GM18858 (cell line): ENCODE measurements around the gene PERCC1.
"Not testable (repeated sequence)": the region's sequence is repeated elsewhere in the genome, so short reads cannot be mapped to it uniquely, and the experiment has no call there.

Experiments used
- ATAC-seq: cut with Tn5 transposase; IDR thresholded peaks from one replicate; pipeline ENCODE4 v1.9.1; 2021; ENCODE audit not compliant: unreplicated experiment

PERCC1 gene

DNA sequence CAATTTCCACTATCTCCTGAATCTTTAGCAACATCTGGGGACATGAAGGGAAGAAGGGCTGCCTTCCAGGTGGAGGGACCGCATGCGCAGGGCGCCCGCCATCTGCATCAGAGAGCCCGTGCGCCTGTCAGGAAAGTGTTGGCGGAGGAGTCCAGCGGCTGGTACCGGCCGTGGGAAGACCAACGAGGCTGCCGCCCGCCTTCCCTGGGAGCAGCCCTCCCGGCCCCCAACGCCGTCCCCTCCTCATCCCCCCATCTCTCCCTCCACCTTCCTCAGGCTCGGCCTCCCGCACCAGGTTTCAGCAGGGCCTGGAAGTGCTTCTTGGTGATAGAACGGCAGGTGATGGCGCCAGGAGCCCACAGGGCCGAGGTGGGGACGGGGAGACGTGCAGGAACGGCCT lies 35.2 kb downstream of the PERCC1 start:
- ATAC-seq = no peak

GRCh38 chr16:1466968-1467521 lies 36.2 kb downstream of the PERCC1 start:
- ATAC-seq = no peak

DNA sequence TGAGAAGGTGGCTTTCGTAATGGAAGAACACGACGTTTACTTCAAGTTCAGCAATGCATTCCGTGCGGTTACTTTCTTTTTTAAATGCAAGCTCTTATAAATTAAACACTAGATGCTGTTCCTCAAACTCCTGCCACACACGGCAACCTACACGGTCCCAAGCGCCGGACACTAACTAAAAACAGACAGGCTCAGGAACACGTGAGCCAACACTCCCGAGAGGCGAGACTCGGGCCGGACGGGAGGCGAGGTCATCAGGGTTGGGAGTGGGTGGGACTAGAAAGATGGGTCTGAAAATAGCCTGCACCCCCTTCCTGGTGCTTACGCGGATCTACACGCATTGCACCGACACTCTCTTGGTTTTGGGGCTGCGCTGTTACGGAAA lies 37.5 kb downstream of the PERCC1 start:
- no peak for ATAC-seq

GRCh38 chr16:1469141-1469540 lies 38.3 kb downstream of the PERCC1 start:
- not testable (repeated sequence) for ATAC-seq

DNA sequence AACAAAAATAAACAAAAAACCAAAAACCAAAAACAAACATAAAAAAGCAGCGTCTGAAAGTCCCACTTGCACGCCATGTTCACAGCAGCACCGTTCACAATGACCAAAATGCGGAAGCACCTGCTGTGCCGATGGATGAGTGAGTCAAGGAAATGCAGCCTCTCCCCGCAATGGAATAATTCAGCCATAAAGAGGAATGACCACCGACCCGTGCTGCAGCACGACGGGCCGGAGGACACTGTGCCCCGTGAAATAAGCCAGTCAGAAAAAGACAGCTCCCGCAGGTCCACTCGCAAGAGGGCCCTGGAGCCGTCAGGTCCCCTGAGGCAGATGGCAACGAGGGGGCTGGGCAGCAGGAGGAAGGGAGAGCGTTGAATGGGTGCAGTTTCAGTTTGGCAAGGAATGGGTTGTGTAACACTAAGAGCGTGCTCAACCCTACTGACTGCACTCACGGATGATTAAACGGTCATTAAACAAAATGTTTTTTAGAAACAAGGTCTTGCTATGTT lies 38.9 kb downstream of the PERCC1 start:
- no peak for ATAC-seq

- no peak for ATAC-seq
Observed at GRCh38 chr16:1470481-1471251, 39.8 kb downstream of the PERCC1 start.

DNA sequence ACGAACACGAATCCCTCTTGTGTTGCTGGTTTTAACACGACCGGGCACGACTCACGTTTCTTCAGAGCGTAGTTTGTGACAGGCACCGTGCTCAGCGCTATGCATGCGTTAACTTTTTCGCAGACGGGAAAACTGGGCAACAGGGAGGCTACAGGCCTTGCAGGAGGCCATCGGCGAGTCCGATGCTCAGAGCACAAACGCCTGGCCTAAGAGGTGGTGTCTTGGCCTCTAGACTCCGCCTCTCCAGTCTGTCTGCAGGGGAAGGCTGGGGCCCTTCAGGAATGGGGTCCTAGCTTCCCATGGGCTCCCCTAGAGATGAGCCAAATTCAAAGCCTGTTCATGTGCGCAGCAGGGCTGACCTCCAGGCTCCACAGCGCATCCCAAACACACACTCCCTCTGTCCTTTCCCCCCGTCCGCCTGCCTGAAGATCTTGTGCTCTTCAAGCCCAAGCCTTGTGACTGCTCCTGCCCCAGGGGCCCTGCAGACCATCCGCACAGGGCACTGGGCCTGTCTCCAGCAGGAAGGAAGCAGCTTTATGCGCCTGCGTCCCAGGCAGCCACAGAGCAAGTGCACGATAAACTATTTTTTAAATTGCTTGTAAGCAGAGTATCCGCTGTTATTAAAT lies 40.8 kb downstream of the PERCC1 start:
- ATAC-seq = no peak

GRCh38 chr16:1472974-1473373 lies 42.1 kb downstream of the PERCC1 start:
- no peak for ATAC-seq

DNA sequence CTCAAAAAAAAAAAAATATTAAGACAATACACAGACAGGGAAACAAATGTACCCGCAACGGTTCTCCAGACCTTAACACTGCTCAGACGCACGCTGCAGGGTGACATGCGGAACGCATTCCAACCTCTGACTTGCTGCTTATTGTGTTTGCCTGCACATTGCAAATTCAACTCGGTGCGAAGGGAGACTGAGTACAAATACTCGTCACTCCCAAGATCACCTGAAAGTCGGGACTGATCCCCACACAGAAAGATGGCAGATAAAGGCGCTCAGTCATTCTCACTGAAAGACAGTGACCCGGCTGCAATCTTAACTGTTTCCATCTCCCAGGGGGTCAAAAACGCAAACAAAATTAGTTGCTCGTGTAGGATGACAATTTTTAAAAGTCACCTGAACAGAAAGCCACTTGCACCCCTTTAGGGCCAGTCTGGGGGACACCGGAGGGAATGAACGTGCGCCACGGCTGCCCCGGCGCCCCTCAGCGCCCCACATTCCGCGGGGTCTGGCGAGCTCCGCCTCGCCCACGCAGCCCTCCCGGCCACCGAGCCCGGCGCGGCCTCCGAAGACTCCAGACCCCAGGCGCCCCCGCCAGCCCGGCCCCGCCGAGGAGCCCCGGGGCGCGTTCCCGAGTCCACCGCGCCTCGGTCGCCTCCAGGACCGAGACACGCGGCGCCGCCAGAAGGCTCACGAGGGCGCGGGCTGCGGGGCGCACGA lies 43.4 kb downstream of the PERCC1 start:
- ATAC-seq = peak; percentile 18

- peak; percentile 72 for ATAC-seq
Observed at GRCh38 chr16:1474796-1475551, 44.1 kb downstream of the PERCC1 start, which contains the start of gene CLCN7. TSS of gene CLCN7 (minus strand) at chr16:1475028. CDS start at chr16:1474974, 54 bp downstream.

GRCh38 chr16:1475552-1476114 lies 44.8 kb downstream of the PERCC1 start:
- ATAC-seq = no peak

DNA sequence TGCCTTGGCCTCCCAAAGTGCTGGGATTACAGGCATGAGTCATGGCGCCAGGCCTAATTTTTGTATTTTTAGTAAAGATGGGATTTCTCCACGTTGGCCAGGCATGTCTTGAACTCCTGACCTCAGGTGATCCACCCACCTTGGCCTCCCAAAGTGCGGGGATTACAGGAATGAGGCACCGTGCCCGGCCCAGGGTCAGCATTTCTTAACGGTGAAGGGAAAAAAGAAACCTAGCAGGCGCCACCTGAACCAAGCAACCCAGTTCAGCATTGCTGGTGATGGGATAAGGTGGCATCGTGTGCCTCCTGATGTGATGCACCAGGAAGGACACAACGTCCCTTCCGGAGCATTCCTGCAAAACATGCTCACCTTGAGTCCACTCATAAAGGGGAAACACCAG lies 46.2 kb downstream of the PERCC1 start:
- ATAC-seq = no peak

DNA sequence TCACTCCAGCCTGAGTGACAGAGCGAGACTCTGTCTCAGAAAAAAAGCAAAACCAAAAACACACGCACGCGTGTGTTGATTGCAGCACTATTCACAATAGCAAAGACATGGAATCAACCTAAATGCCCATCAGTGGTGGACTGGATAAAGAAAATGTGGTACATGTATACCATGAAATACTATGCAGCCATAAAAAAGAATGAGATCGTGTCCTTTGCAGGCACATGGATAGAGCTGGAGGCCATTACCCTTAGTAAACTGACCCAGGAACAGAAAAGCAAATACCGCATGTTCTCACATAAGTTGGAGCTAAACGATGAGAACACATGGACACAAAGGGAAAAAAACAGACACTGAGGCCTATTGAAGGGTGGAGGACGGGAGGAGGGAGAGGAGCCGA lies 48.1 kb downstream of the PERCC1 start:
- ATAC-seq = not testable (repeated sequence)

- no peak for ATAC-seq
Observed at GRCh38 chr16:1481906-1482835, 51.3 kb downstream of the PERCC1 start.
